Endothelial cell of umbilical vein (primary cell): ENCODE data around the gene H1-8. TPM values are rescaled to one million over a fixed set of nuclear protein-coding genes. Genes with fewer than 3 reads are reported as not detected.

Experiments
- BruUV-seq: library from RNA; stranded (reverse); fragments of 400-500 nt; replicated peaks from 2 replicates; lab custom pipeline; 2021; lab: Mats Ljungman, UMichigan
- CTCF ChIA-PET: fragments of 300-600, 350-600 bp; sonication (Branson Sonifier 250); formaldehyde crosslinking; loops from one replicate; lab custom pipeline; 2021; ENCODE audit warnings: antibody characterized with exemption, inconsistent platforms; lab: Charles Lee
- POLR2A ChIA-PET: fragments of 300-600, 350-600 bp; sonication (Branson Sonifier 250); formaldehyde crosslinking; loops from one replicate; lab custom pipeline; 2021; ENCODE audit warnings: antibody characterized with exemption, inconsistent platforms; lab: Charles Lee
- DNase-seq: peaks from one replicate; pipeline ENCODE4 v3.0.0-alpha.2; 2011; ENCODE audit warnings: low read depth, low spot score
- FAIRE-seq: peaks from 2 replicates; lab custom pipeline; 2011; peaks lifted over from hg19 to GRCh38; lab: Jason Lieb, UNC
- H2AFZ ChIP-seq: 2 replicates; pipeline ENCODE4 v1.6.0; 2012; ENCODE audit warnings: low read depth, low read length, control low read depth, inconsistent platforms
- H3K27ac ChIP-seq: 2 replicates; pipeline ENCODE4 v1.5.1; 2011; ENCODE audit warnings: low read depth, mild to moderate bottlenecking, control low read depth, low read length, moderate library complexity; ENCODE audit not compliant: insufficient read depth
- H3K27me3 ChIP-seq, 2 experiments: 2 replicates each; pipeline versions ENCODE4 v1.6.0 to v1.6.1; 2011; ENCODE audit warnings: low read length in 2 of 2, mixed read lengths in 1 of 2; ENCODE audit not compliant: control insufficient read depth in 2 of 2, insufficient read depth in 2 of 2
- H3K36me3 ChIP-seq, 2 experiments: 2 replicates in 1 of 2; 3 replicates in 1 of 2; pipeline ENCODE4 v1.5.1; 2011; ENCODE audit warnings: low read length in 2 of 2, mild to moderate bottlenecking in 1 of 2, moderate library complexity in 1 of 2; ENCODE audit not compliant: control insufficient read depth in 2 of 2, insufficient read depth in 2 of 2; ENCODE audit errors: extremely low read depth in 1 of 2
- H3K4me1 ChIP-seq: 3 replicates; pipeline ENCODE4 v1.5.1; 2011; ENCODE audit warnings: mild to moderate bottlenecking, low read length; ENCODE audit not compliant: control insufficient read depth, insufficient read depth; ENCODE audit errors: extremely low read depth
- H3K4me2 ChIP-seq: 2 replicates; pipeline ENCODE4 v1.6.1; 2011; ENCODE audit warnings: low read length, control low read depth, mixed read lengths; ENCODE audit not compliant: insufficient read depth
- H3K4me3 ChIP-seq, 3 experiments: fragments of 200-600 bp in 1 of 3; sonication (generic), shearing (Covaris generic) in 1 of 3; replicated peaks in 1 of 3; 2 replicates each; pipeline ENCODE4 v1.5.1; 2011 to 2016; ENCODE audit warnings: control low read depth in 3 of 3, low read length in 3 of 3, mild to moderate bottlenecking in 2 of 3, inconsistent platforms in 1 of 3, low read depth in 1 of 3, moderate library complexity in 1 of 3; ENCODE audit not compliant: insufficient read depth in 1 of 3
- H3K79me2 ChIP-seq: 2 replicates; pipeline ENCODE4 v1.6.0; 2012; ENCODE audit warnings: low read length, inconsistent platforms; ENCODE audit not compliant: control insufficient read depth, insufficient read depth
- H3K9ac ChIP-seq: replicated peaks from 2 replicates; pipeline ENCODE3; 2011; ENCODE audit warnings: low read length, control low read depth; ENCODE audit not compliant: insufficient read depth; ENCODE audit errors: extremely low read depth
- H3K9me1 ChIP-seq: replicated peaks from 3 replicates; pipeline ENCODE4 v1.6.0; 2011; ENCODE audit warnings: mild to moderate bottlenecking, low read length; ENCODE audit not compliant: control insufficient read depth, insufficient read depth; ENCODE audit errors: extremely low read depth
- H3K9me3 ChIP-seq: replicated peaks from 2 replicates; pipeline ENCODE4 v1.5.1; 2012; ENCODE audit warnings: low read length, inconsistent platforms; ENCODE audit not compliant: control insufficient read depth, insufficient read depth
- H4K20me1 ChIP-seq: replicated peaks from 2 replicates; pipeline ENCODE3; 2011; ENCODE audit warnings: mild to moderate bottlenecking, low read length; ENCODE audit not compliant: control insufficient read depth, insufficient read depth; ENCODE audit errors: extremely low read depth
- EZH2 ChIP-seq: IDR thresholded peaks from 2 replicates; pipeline ENCODE4 v1.6.1; 2012; ENCODE audit warnings: borderline replicate concordance, low read depth, mild to moderate bottlenecking, moderate library complexity, low read length, inconsistent platforms; ENCODE audit not compliant: severe bottlenecking
- FOS ChIP-seq: IDR thresholded peaks from 2 replicates; pipeline ENCODE4 v1.6.1; 2011; ENCODE audit warnings: mild to moderate bottlenecking, low read length, moderate library complexity, borderline replicate concordance; ENCODE audit not compliant: insufficient read depth
- GATA2 ChIP-seq: IDR thresholded peaks from 2 replicates; pipeline ENCODE4 v1.7.0; 2011; ENCODE audit warnings: low read depth, mild to moderate bottlenecking, moderate library complexity, mixed read lengths, low read length; ENCODE audit not compliant: insufficient read length, insufficient read depth
- POLR2AphosphoS5 ChIP-seq: IDR thresholded peaks from 2 replicates; pipeline ENCODE4 v1.6.1; 2012; ENCODE audit warnings: low read depth, mild to moderate bottlenecking, control low read depth, low read length, moderate library complexity; ENCODE audit not compliant: insufficient read depth
- dilution Hi-C: fragments of 300-500 bp; cut with MboI; formaldehyde crosslinking; loops from one replicate; pipeline ENCODE4 v1.15.0; 2019; ENCODE audit warnings: low sequenced_read_pairs; ENCODE audit not compliant: extremely low pct_ligation_motif_present
- intact Hi-C: fragments of 100-400 bp; cut with micrococcal nuclease; formaldehyde crosslinking; loops from one replicate; pipeline ENCODE4 v1.10.0; 2022
- polyA plus RNA-seq, 4 experiments: library from polyadenylated mRNA; depleted of rRNA in 3 of 4; stranded (reverse) in 3 of 4; unstranded in 1 of 4; fragments of >200 nt; gene quantifications; 2 replicates each; pipeline versions ENCODE4 v1.2.1 to v1.2.3, GENCODE V29; 2011 to 2012; ENCODE audit warnings: missing spikeins in 1 of 4
- total RNA-seq: library from RNA; stranded (reverse); gene quantifications from 2 replicates; pipeline ENCODE4 v1.2.3, GENCODE V29; 2021
- TF ChIP-seq, protein P1 (sequence below): IDR thresholded peaks from 2 replicates; pipeline ENCODE4 v1.6.1; 2011; ENCODE audit not compliant: insufficient read depth, insufficient read length

Gene H1-8
- total and polyA plus RNA-seq, 2 donors (not counting 3 experiments of a cell fraction or from before 2014, with no cell fraction given), result not detected

DNA sequence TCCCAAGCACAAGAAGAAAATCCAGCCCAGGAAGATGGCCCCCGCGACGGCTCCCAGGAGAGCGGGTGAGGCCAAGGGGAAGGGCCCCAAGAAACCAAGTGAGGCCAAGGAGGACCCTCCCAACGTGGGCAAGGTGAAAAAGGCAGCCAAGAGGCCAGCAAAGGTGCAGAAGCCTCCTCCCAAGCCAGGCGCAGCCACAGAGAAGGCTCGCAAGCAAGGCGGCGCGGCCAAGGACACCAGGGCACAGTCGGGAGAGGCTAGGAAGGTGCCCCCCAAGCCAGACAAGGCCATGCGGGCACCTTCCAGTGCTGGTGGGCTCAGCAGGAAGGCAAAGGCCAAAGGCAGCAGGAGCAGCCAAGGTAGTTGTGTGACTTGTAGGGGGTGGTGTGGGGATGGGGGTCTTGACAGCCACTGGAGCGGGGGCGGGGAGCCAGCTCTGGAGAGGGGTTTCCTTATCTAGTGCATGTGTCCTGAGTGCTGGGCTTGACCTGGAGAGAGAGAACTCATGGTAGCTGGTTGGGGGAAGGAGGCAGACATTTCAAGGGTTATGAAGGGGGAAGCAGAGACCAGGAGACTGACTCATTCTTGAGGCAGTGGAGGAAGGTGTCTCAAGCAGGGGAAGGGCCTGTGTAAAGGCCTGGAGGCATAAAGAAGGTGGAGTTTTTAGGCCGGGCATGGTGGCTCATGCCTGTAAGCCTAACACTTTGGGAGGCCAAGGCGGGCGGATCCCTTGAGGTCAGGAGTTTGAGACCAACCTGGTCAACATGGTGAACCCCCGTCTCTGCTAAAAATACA is 6.2 kb downstream of the H1-8 start:
- peaks cover 3% of the 10 kb centered on the region for H3K4me1 ChIP-seq
- H3K9me3 ChIP-seq, result no peaks in the 10 kb centered on the region
- no peak overlapping the region for H3K27ac ChIP-seq
- H4K20me1 ChIP-seq, result no peaks in the 10 kb centered on the region
- dilution Hi-C loops (no loop called here), intact Hi-C loops (no loop called here)
- ChIA-PET POLR2A (no interaction called here), CTCF (interaction anchor here (3.2 kb wide), 1 partner anchor 59 kb away, joined by 9 read pairs; no protein-coding TSS in a partner anchor)
- H3K27me3 ChIP-seq, result no peaks in the 10 kb centered on the region
- peak; percentile 77 for FAIRE-seq
- DNase-seq, result no peak
- BruUV-seq, result no TSS peak
- no peak for TF ChIP-seq EZH2
- TF ChIP-seq GATA2, result no peak
- TF ChIP-seq FOS, result peak; percentile 39
- no peaks in the 10 kb centered on the region for H3K79me2 ChIP-seq
- no peak overlapping the region for H2AFZ ChIP-seq
- H3K9me1 ChIP-seq, result no peaks in the 10 kb centered on the region
- no peak overlapping the region for H3K9ac ChIP-seq
- H3K4me2 ChIP-seq, result no peak overlapping the region
- no peak overlapping the region for H3K4me3 ChIP-seq
- H3K36me3 ChIP-seq, result no peaks in the 10 kb centered on the region

DNA sequence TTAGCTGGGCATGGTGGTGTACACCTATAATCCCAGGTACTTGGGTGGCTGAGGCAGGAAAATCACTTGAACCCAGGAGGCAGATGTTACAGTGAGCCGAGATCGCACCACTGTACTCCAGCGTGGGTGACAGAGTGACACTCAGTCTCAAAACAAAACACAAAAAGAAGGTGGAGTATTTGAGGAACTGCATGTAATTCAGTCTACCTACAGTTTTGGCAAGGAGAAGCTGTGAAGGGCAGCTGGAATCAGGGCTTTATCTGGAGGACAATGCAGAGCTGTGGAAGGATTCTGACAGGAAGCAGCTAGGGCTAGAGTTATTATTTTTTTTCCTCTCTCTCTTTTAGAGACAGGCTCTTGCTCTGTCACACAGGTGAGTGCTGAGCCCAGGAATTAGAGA is 6.8 kb downstream of the H1-8 start:
- H3K9me1 ChIP-seq, result no peaks in the 10 kb centered on the region
- no peaks in the 10 kb centered on the region for H3K27me3 ChIP-seq
- TF ChIP-seq FOS, result no peak
- TF ChIP-seq POLR2AphosphoS5, result no peak
- TF ChIP-seq, protein P1, sequence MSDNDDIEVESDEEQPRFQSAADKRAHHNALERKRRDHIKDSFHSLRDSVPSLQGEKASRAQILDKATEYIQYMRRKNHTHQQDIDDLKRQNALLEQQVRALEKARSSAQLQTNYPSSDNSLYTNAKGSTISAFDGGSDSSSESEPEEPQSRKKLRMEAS, result no peak
- no peaks in the 10 kb centered on the region for H3K36me3 ChIP-seq
- no peaks in the 10 kb centered on the region for H4K20me1 ChIP-seq
- FAIRE-seq (peak; percentile 15), DNase-seq (no peak)
- dilution Hi-C loops, result no loop called here
- no peaks in the 10 kb centered on the region for H3K9me3 ChIP-seq
- H3K4me1 ChIP-seq, result peaks cover 3% of the 10 kb centered on the region
- BruUV-seq, result no TSS peak
- intact Hi-C loops, result no loop called here
- H2AFZ ChIP-seq, result no peak overlapping the region
- no peak overlapping the region for H3K9ac ChIP-seq
- no peaks in the 10 kb centered on the region for H3K79me2 ChIP-seq
- ChIA-PET POLR2A (no interaction called here), CTCF (interaction anchor here (5.6 kb wide), 1 partner anchor 59 kb away, joined by 49 read pairs; no protein-coding TSS in a partner anchor)
- no peak overlapping the region for H3K4me3 ChIP-seq
- no peak overlapping the region for H3K4me2 ChIP-seq
- H3K27ac ChIP-seq, result no peak overlapping the region
